Measurements from ENCODE around the gene UTRN.

UTRN gene

DNA sequence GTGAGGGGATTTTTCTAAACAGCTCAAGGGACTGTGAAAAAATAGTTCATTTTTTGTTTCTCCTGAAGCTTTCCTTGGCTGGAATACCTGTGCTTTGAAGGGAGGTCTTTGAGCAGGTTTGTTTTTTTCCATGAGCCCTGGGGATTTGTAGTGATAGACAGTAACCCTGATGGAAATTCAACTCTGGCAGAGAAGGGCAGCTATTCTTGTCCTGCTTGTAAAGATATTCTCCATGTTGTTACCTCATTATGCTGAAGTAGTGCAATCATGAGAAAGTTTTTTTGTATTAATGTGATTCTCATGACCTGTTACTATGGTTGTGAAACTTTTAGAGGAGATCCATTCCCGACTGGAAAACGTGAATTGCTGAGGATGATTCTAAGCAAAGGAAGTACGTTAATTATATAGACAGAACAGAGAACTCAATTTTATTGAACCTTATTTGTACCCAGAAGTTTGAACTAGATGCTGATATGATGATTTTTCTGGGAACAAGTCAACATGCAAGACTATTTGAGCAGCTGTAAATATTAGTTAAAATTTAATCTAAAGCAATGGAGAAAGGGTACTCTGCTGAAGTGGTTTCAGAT is 12.5 kb downstream of the UTRN start:
- no peak for DNase-seq (ENCODE audit: low read depth in 2 of 2)
- no peak overlapping the region for H3K4me3 ChIP-seq (replicated peaks in 1 of 2; ENCODE audit: low read depth in 2 of 2, low read length in 2 of 2)
- no peak for TF ChIP-seq CTCF (IDR thresholded peaks at IDR 0.05; ENCODE audit: low read depth, low read length)

- no peak overlapping the region for H3K4me3 ChIP-seq (replicated peaks in 1 of 2; ENCODE audit: low read depth in 2 of 2, low read length in 2 of 2)
- TF ChIP-seq CTCF (IDR thresholded peaks at IDR 0.05; ENCODE audit: low read depth, low read length) = no peak
These were observed 13.1 kb downstream of the UTRN start for GRCh38 chr6:144298194-144298593.

DNA sequence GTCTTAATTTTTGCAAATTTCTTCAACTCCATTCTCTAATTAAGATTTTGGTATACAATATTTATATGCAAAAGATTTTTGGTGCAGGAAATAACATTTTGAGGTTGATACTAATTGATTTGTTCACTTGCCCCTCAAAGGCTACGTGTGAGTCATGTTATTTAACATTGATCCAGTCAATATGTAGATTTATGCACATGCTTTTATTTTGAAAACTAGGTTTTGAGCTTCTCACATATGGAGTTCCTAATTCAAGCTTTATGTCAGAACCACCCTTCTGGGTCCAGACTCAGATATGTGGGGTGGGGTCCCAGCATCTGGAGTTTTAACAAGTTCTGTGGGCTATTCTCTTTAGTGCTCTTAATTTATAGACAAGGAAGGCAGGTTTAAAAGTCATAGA is 13.8 kb downstream of the UTRN start:
- H3K4me3 ChIP-seq (replicated peaks in 1 of 2; ENCODE audit: low read depth in 2 of 2, low read length in 2 of 2) = no peak overlapping the region
- TF ChIP-seq CTCF (IDR thresholded peaks at IDR 0.05; ENCODE audit: low read depth, low read length) = no peak
- no peak for DNase-seq (ENCODE audit: low read depth in 2 of 2)

More at GRCh38 chr6:144298194-144298593, 13.1 kb downstream of the UTRN start:
- no peak for DNase-seq (ENCODE audit: low read depth in 2 of 2)

DNA sequence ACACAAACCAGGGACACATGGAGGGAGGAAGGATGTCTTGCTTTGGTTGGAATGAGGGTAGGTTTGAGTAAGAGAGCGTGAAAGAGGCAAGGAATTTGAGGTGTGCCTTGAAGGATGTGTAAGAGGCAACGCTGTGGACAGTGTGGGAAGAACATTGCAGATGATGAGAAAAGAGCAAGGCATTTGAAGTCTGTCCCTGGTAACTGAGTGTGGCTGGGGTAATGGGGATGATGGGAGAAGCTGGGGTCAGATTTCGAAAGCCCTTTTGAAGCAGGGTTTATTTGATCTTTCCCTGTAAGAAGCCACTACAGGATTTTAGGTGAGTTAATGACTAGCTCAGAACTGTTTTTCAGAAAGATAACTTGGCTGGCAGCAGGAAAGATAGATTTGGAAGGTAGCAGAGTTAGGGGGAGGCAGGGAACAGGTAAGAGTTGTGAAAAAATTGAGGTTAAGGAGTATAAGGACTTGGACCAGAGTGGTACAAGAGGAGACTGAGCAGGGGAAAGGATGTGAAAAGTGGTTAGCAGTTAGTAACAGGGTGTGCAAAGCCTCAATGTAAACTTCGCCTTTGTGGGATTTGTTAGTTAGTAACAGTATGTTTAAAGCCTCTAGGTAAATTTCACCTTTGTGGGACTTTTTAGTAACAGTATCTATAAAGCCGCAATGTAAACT is 17.7 kb downstream of the UTRN start:
- peak in 1 of 2 donors; percentile 27 for DNase-seq (ENCODE audit: low read depth in 2 of 2)
- H3K4me3 ChIP-seq (replicated peaks in 1 of 2; ENCODE audit: low read depth in 2 of 2, low read length in 2 of 2) = no peak overlapping the region
- no peak for TF ChIP-seq CTCF (IDR thresholded peaks at IDR 0.05; ENCODE audit: low read depth, low read length)

GRCh38 chr6:144304223-144304848 is 19.2 kb downstream of the UTRN start:
- no peak for TF ChIP-seq CTCF (IDR thresholded peaks at IDR 0.05; ENCODE audit: low read depth, low read length)
- H3K4me3 ChIP-seq (replicated peaks in 1 of 2; ENCODE audit: low read depth in 2 of 2, low read length in 2 of 2) = no peak overlapping the region
- no peak for DNase-seq (ENCODE audit: low read depth in 2 of 2)

- DNase-seq (ENCODE audit: low read depth in 2 of 2) = no peak
- H3K4me3 ChIP-seq (replicated peaks in 1 of 2; ENCODE audit: low read depth in 2 of 2, low read length in 2 of 2) = no peak overlapping the region
- no peak for TF ChIP-seq CTCF (IDR thresholded peaks at IDR 0.05; ENCODE audit: low read depth, low read length)
These were observed 20.4 kb downstream of the UTRN start for GRCh38 chr6:144305567-144305966.

Measured in cardiac fibroblast (primary cell).